SK-N-SH (cell line): ENCODE measurements around the gene VIPR2.

Experiments used
- GATA2 ChIP-seq: sonication (generic); formaldehyde crosslinking; IDR thresholded peaks from 2 replicates; pipeline ENCODE4 v1.5.0; 2020; ENCODE audit warnings: mild to moderate bottlenecking, missing genetic modification reagents
- MXI1 ChIP-seq: IDR thresholded peaks from 2 replicates; pipeline ENCODE4 v1.6.1; 2012; ENCODE audit warnings: mild to moderate bottlenecking, low read depth, low read length, improper control_type of control experiment
- TAF1 ChIP-seq: IDR thresholded peaks from 2 replicates; pipeline ENCODE4 v1.6.1; 2012; ENCODE audit warnings: low read depth, mild to moderate bottlenecking, low read length, moderate library complexity, borderline replicate concordance
- YY1 ChIP-seq: IDR thresholded peaks from 2 replicates; pipeline ENCODE4 v1.4.0; 2012; ENCODE audit warnings: low read depth, mild to moderate bottlenecking
- TF ChIP-seq, protein P1 (sequence below): fragments of 200-600 bp; sonication (generic); IDR thresholded peaks from 2 replicates; pipeline ENCODE4 v1.6.1; 2017; ENCODE audit warnings: antibody characterized with exemption, mild to moderate bottlenecking, moderate library complexity
- TF ChIP-seq, protein P2 (sequence below): IDR thresholded peaks from 2 replicates; pipeline ENCODE4 v1.6.1; 2012; ENCODE audit warnings: mild to moderate bottlenecking, low read depth, low read length, moderate library complexity

DNA sequence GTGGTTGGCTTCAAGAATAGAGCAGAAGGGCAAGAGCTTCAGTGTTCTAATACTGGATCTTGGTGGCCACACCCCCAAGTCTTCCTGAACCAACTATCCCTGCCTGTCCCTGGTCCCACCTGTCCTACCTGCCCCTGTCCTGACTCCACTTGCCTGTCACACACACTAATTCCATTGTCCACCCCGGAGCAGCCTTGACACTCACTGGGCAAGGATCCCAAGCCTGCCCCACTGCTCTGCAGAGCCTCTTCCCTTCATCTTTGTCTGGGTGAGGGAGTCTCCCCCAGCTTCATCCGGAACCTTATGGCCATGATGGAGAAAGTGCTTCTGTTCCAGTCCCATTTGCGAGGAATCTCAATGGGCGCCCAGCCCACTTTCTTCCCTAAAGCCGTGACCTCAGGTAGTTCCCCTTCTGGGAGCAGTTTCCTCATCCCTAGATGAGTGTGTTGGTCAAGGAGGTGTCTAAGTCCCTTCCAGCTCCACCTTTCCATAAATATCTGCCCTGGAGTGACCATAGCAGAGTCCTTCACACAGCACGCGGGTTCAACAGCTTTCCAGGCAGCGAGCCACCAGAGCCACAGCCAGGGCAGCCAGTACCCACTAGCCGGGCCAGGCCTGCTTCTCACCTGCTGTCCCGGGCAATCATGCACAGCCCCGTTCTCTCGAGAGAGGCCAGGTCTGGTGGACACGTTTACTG is 61.5 kb downstream of the VIPR2 start:
- TF ChIP-seq, protein P1, sequence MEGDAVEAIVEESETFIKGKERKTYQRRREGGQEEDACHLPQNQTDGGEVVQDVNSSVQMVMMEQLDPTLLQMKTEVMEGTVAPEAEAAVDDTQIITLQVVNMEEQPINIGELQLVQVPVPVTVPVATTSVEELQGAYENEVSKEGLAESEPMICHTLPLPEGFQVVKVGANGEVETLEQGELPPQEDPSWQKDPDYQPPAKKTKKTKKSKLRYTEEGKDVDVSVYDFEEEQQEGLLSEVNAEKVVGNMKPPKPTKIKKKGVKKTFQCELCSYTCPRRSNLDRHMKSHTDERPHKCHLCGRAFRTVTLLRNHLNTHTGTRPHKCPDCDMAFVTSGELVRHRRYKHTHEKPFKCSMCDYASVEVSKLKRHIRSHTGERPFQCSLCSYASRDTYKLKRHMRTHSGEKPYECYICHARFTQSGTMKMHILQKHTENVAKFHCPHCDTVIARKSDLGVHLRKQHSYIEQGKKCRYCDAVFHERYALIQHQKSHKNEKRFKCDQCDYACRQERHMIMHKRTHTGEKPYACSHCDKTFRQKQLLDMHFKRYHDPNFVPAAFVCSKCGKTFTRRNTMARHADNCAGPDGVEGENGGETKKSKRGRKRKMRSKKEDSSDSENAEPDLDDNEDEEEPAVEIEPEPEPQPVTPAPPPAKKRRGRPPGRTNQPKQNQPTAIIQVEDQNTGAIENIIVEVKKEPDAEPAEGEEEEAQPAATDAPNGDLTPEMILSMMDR, result no peak
- TF ChIP-seq, protein P2, sequence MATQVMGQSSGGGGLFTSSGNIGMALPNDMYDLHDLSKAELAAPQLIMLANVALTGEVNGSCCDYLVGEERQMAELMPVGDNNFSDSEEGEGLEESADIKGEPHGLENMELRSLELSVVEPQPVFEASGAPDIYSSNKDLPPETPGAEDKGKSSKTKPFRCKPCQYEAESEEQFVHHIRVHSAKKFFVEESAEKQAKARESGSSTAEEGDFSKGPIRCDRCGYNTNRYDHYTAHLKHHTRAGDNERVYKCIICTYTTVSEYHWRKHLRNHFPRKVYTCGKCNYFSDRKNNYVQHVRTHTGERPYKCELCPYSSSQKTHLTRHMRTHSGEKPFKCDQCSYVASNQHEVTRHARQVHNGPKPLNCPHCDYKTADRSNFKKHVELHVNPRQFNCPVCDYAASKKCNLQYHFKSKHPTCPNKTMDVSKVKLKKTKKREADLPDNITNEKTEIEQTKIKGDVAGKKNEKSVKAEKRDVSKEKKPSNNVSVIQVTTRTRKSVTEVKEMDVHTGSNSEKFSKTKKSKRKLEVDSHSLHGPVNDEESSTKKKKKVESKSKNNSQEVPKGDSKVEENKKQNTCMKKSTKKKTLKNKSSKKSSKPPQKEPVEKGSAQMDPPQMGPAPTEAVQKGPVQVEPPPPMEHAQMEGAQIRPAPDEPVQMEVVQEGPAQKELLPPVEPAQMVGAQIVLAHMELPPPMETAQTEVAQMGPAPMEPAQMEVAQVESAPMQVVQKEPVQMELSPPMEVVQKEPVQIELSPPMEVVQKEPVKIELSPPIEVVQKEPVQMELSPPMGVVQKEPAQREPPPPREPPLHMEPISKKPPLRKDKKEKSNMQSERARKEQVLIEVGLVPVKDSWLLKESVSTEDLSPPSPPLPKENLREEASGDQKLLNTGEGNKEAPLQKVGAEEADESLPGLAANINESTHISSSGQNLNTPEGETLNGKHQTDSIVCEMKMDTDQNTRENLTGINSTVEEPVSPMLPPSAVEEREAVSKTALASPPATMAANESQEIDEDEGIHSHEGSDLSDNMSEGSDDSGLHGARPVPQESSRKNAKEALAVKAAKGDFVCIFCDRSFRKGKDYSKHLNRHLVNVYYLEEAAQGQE, result no peak
- no peak for TF ChIP-seq TAF1
- no peak for TF ChIP-seq GATA2
- no peak for TF ChIP-seq MXI1
- no peak for TF ChIP-seq YY1
